ENCODE data around the gene PDE4B.
A peak's percentile ranks its signal among the peaks of the same experiment; 100 is the strongest.

The PDE4B gene

GRCh38 chr1:66364578-66365391 is 572.1 kb downstream of the PDE4B start:
- H3K4me3 ChIP-seq (ENCODE audit: low read length): no peak overlapping the region
- no peak for TF ChIP-seq CTCF (conservative IDR thresholded peaks at IDR 0.05; ENCODE audit: low read length)
- DNase-seq (ENCODE audit: low read depth): peak; percentile 57

- peak; percentile 32 for DNase-seq (ENCODE audit: low read depth)
- no peak for TF ChIP-seq CTCF (conservative IDR thresholded peaks at IDR 0.05; ENCODE audit: low read length)
- no peak overlapping the region for H3K4me3 ChIP-seq (ENCODE audit: low read length)
These were observed 572.9 kb downstream of the PDE4B start for GRCh38 chr1:66365635-66366034.

GRCh38 chr1:66366634-66367033 is 573.9 kb downstream of the PDE4B start:
- no peak overlapping the region for H3K4me3 ChIP-seq (ENCODE audit: low read length)
- TF ChIP-seq CTCF (conservative IDR thresholded peaks at IDR 0.05; ENCODE audit: low read length): no peak
- DNase-seq (ENCODE audit: low read depth): no peak

DNA sequence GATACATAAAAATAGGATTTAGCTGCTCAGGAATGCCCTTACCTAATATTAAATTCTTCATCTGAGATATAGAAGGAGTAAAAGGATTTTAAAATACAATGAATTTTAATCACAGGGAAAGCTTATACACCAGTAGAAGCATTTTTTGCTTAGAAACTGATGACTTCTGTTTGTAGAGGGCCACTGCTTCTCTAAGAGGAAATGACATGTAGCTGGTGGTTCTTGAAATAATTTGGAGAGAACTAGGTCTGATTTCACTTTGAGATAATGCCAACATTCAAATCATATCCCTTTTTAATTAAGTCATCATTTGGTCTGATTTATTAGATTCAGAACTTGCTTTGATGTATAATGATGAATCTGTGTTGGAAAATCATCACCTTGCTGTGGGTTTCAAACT is 574.7 kb downstream of the PDE4B start:
- DNase-seq (ENCODE audit: low read depth): no peak
- no peak for TF ChIP-seq CTCF (conservative IDR thresholded peaks at IDR 0.05; ENCODE audit: low read length)
- H3K4me3 ChIP-seq (ENCODE audit: low read length): no peak overlapping the region

- no peak overlapping the region for H3K4me3 ChIP-seq (ENCODE audit: low read length)
- no peak for TF ChIP-seq CTCF (conservative IDR thresholded peaks at IDR 0.05; ENCODE audit: low read length)
These were observed 575.6 kb downstream of the PDE4B start for GRCh38 chr1:66368261-66368660.

GRCh38 chr1:66370462-66370971 is 577.8 kb downstream of the PDE4B start:
- TF ChIP-seq CTCF (conservative IDR thresholded peaks at IDR 0.05; ENCODE audit: low read length): no peak
- no peak for DNase-seq (ENCODE audit: low read depth)
- H3K4me3 ChIP-seq (ENCODE audit: low read length): no peak overlapping the region

More at GRCh38 chr1:66368261-66368660, 575.6 kb downstream of the PDE4B start:
- peak; percentile 63 for DNase-seq (ENCODE audit: low read depth)
